Central memory CD8-positive, alpha-beta T cell (primary cell): ENCODE data around the gene KDSR.
A peak's percentile ranks its signal among the peaks of the same experiment; 100 is the strongest.

Experiments used
- ATAC-seq: fragments of 150-1000 bp; cut with Tn5 transposase; replicated peaks from 2 replicates; pipeline ENCODE4 v1.10.0; 2022; ENCODE audit warnings: mild to moderate bottlenecking, moderate FRiP score, moderate number of reproducible peaks; ENCODE audit not compliant: poor library complexity, severe bottlenecking; ENCODE audit errors: extremely low read depth
- DNase-seq, 2 donors: peaks; one replicate each; pipeline ENCODE4 v3.0.0; 2021; ENCODE audit warnings: low spot score in 2 of 2
- H3K27ac Mint-ChIP-seq: one replicate; pipeline ENCODE4 v1.8.0; 2022; ENCODE audit warnings: low read depth, mild to moderate bottlenecking, moderate library complexity, mixed read lengths
- H3K27me3 Mint-ChIP-seq: one replicate; pipeline ENCODE4 v1.8.0; 2022; ENCODE audit warnings: mixed read lengths
- H3K36me3 Mint-ChIP-seq: one replicate; pipeline ENCODE4 v1.8.0; 2022; ENCODE audit warnings: mild to moderate bottlenecking, moderate library complexity, mixed read lengths; ENCODE audit not compliant: insufficient read depth
- H3K4me1 Mint-ChIP-seq: one replicate; pipeline ENCODE4 v1.8.0; 2022; ENCODE audit warnings: mixed read lengths
- H3K4me3 Mint-ChIP-seq: one replicate; pipeline ENCODE4 v1.8.0; 2022; ENCODE audit warnings: mild to moderate bottlenecking, moderate library complexity, mixed read lengths
- H3K9me3 Mint-ChIP-seq: one replicate; pipeline ENCODE4 v1.8.0; 2022; ENCODE audit warnings: mixed read lengths

KDSR gene

DNA sequence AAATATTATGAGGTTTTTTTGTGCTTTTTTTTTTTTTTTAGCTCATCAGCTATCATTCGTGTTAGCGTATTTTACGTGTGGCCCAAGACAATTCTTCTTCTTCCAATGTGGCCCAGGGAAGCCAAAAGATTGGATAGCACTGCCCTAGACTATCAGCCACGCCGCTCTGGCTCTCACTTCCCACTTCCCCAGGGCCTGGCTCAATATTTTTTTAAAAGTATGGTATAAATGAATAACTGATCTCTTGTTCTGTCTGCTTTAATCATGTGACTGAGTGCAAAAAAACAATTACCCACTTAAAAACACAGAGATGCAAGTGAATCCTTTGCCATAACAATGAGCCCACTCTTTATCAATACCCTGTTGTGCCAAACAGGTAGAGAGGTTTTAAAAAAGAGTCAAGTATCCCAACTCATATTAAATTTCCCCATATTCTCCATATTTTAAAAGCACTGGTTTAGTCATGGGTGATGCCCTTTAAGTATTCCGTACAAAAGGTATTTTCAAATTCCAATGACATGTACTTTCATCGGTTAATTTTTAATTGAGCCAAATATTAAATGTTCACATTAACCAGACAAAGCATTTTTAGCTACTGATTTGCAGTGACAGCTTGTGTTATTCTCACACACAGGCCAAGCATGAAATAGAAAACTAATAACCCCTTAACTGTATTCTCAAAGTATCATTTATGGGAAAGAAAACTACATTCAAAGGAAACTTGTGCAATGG is 60.0 kb downstream of the KDSR start:
- H3K9me3 Mint-ChIP-seq, result no peaks in the 10 kb centered on the region
- DNase-seq, result no peak
- peaks cover 71% of the 10 kb centered on the region for H3K4me1 Mint-ChIP-seq
- no peak for ATAC-seq
- H3K4me3 Mint-ChIP-seq, result no peak overlapping the region
- H3K27ac Mint-ChIP-seq, result peak overlapping the region; percentile 56
- no peaks in the 10 kb centered on the region for H3K27me3 Mint-ChIP-seq
- peaks cover 5% of the 10 kb centered on the region for H3K36me3 Mint-ChIP-seq

DNA sequence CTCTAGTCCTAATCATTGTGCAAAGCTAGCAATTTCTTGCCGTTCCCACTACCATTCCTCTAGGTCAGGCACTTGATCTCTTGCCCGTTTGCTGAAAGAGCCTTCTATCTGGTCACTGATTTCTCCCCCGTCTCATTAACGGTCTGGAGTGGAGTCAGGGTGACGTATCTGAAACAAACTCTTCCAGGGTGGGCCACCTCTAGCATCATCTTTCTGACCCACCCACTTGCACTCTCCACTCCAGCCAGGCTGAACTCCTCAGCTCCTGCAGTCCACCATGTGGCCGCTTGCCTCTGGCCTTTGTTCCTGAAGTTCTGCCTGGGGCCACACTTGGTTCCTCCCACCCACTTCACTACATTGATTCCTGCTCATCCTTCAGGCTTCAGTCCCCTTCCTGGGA is 60.8 kb downstream of the KDSR start:
- Mint-ChIP-seq H3K9me3 (no peaks in the 10 kb centered on the region), H3K36me3 (peaks cover 6% of the 10 kb centered on the region), H3K4me3 (no peak overlapping the region), H3K27me3 (no peaks in the 10 kb centered on the region), H3K27ac (peak overlapping the region; percentile 56), H3K4me1 (peaks cover 74% of the 10 kb centered on the region)
- no peak for ATAC-seq
- DNase-seq, result no peak

DNA sequence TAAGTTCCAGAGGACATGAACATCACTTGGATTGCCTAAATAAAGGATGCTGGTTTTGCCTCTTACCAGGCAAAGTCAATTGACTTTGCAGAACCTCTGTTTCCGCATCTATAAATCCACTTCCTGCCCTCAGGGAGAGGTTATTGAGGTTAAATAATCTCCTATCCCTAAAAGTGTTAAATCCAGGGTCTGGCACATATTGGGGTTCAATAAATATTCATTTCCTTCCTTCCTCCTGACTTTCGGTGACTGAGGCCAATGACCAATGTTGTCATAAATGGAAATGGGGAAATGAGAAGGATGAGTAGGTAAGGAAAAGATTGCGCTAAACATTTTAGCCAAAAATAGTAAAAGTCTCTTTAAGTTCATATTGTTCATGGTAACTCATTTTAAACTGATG is 63.5 kb downstream of the KDSR start:
- H3K9me3 Mint-ChIP-seq, result no peaks in the 10 kb centered on the region
- H3K4me3 Mint-ChIP-seq, result no peak overlapping the region
- H3K27ac Mint-ChIP-seq, result peak overlapping the region; percentile 92
- ATAC-seq, result no peak
- peaks cover 77% of the 10 kb centered on the region for H3K4me1 Mint-ChIP-seq
- no peak for DNase-seq
- peaks cover 14% of the 10 kb centered on the region for H3K36me3 Mint-ChIP-seq
- no peaks in the 10 kb centered on the region for H3K27me3 Mint-ChIP-seq

DNA sequence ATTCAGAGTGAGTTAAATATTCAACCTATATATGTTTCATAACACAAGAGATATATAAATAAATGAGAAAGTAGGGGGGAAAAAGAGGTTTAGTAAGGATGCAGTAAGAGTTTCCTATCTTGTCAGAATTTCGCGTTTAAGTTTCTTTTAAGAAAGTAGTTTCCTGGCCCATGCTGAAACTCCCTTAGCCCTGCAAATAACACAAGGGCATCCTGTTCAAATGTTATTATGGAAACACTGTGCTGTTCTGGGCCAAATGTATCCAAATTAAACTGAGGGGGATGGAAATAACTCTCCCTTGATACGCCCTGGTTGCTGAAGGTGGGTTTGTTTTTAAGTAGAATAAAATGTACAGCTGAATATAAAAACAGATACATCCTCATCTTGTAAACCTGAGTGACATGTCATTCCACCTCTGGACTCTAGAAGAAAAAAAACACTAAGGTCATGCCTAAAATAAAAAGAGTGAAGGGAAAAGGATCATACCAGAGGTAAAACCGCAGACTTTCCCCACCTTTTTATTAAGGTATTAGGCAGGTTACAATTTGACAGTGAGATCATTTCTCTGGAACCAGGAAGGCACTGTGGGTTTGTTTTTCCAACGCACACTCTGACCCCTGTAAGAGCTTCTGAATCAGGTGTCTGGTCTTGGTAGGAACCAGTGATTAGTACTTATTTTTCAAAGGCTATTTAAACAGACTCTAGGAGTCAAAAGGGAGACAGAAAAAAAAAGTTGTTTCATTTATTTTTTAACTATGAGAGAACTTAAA is 64.2 kb downstream of the KDSR start:
- Mint-ChIP-seq H3K27ac (peak overlapping the region; percentile 92), H3K4me3 (peak overlapping the region; percentile 76), H3K4me1 (peaks cover 77% of the 10 kb centered on the region), H3K36me3 (peaks cover 14% of the 10 kb centered on the region), H3K9me3 (no peaks in the 10 kb centered on the region), H3K27me3 (no peaks in the 10 kb centered on the region)
- no peak for DNase-seq
- ATAC-seq, result no peak

DNA sequence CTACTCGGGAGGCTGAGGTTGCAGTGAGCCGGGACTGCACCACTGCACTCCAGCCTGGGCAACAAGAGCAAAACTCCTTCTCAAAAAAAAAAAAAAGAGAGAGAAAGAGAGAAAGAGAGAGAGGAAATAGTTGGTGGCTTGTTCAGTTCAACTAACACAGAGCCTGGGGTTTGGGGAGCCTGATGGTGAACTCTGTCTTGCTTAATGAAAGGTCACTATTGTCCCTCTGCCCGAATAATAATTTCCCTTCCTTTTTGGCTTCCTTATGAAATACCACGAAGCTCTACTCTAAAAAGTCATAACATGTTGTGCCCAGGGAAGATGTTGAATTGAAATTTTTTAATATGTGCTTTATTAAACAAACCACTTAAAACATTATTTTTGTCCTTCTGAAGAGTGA is 64.8 kb downstream of the KDSR start:
- no peak for ATAC-seq
- Mint-ChIP-seq H3K27ac (peak overlapping the region; percentile 92), H3K27me3 (no peaks in the 10 kb centered on the region), H3K36me3 (peaks cover 14% of the 10 kb centered on the region), H3K4me1 (peaks cover 72% of the 10 kb centered on the region), H3K9me3 (no peaks in the 10 kb centered on the region), H3K4me3 (peak overlapping the region; percentile 76)
- DNase-seq, result no peak

DNA sequence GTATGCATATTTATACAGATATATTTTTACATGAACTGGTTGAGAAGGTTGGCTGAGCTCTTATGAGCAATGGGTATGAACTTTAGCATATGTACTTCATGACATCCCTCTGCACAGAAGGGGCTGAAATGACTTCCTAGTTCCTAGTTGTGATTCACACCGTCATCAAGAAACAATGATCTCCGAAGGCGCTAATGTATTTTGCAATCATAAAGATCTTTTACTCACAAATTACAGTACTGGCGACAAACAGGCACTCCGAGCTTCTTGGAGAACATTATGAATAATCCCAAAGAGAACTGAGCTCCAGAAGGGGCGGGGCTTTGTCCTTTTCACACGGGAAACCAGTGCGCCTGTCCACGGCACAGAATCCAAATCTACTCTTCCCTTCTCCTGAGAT is 65.6 kb downstream of the KDSR start:
- DNase-seq (no peak), ATAC-seq (peak; percentile 33)
- Mint-ChIP-seq H3K4me1 (peaks cover 65% of the 10 kb centered on the region), H3K27ac (peak overlapping the region; percentile 92), H3K4me3 (peak overlapping the region; percentile 76), H3K36me3 (peaks cover 12% of the 10 kb centered on the region), H3K9me3 (no peaks in the 10 kb centered on the region), H3K27me3 (no peaks in the 10 kb centered on the region)

DNA sequence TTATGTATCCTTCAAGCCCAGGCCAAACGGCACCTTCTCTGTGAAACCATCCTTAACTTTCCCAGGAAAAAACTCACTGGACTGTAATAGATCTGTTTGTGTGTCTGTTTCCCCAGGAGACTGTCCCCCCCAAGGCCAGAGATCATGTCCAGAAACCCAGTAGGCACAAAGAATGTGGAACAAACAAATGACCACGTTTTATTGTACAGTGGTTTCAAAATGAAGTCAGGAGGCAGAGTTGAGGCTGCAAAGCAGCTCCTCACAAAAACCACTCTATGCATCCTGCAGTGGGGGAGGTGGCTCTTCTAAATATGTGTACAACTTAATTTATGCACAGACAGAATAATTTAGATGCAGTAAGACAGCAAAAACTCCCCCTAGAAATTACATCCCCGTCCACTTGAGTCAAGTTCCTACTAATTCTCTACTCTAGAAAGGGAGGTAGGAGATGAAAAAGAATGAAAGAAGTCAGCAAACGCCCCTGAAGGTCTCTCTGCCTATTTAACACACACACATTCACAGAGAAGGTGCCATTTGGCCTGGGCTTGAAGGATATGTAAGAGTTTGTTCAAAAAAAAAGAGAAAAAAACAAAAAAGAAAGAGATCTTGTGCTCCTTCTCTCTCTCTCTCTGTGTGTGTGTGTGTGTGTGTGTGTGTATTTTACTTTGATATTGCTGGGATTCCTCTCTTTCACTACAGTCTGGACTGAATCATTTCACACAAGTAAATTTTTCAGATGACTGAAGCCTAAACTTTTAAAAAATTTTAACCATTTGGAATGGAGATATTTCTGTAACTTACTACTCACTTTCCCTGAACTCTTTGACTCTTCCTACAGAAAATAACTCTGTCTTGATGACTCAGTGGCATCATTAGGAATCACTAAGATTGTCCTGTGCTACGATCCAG is 66.9 kb downstream of the KDSR start:
- Mint-ChIP-seq H3K27me3 (no peaks in the 10 kb centered on the region), H3K36me3 (peaks cover 12% of the 10 kb centered on the region), H3K4me1 (peaks cover 65% of the 10 kb centered on the region), H3K27ac (peak overlapping the region; percentile 92), H3K9me3 (no peaks in the 10 kb centered on the region), H3K4me3 (peak overlapping the region; percentile 76)
- DNase-seq, result no peak
- peak; percentile 71 for ATAC-seq

DNA sequence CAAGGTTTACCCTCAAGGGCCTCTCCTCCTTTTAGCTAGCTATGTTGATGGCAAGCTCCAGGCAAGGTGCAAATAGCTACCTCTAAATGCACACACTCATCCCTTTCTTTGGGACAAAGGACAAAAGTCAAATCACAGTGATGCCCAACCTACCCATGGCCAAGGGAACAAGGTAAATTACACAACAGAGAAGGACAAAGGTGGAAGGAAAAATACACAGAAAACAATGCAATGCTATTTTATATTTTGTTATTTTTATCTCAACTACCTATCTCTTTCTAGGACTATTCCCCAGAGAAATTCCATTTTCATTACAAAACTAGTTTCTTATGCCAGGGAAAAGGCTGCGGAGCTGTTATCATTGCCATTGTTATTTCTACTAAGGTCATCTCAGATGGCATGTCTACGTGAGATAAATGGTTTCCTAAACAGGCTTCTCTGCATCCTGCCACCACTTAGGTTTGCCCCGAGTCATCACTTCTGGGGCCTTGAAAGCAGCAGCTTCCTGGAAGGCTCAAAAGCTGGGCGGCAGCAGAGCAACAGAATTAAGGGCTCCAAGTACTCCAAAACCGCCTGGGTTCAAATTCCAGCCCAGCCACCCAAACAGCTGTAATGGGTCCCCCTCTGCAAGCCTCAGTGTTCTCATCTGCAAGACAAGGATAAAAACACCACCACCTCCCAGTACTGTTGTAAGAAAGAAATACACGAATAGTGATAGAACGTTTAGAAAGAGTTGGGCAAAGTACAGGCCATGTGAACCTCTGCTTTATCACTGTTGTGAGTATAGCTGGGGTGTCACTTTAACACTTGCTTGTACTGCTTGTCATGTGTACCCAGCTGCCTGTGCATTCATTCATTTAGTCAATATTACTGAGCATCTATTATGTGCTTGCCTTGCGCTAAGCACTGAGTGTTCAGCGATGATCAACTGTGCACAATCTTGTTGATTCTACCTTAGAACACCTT is 68.3 kb downstream of the KDSR start:
- ATAC-seq (peak; percentile 47), DNase-seq (no peak)
- H3K4me3 Mint-ChIP-seq, result peak overlapping the region; percentile 76
- H3K9me3 Mint-ChIP-seq, result no peaks in the 10 kb centered on the region
- no peaks in the 10 kb centered on the region for H3K27me3 Mint-ChIP-seq
- H3K4me1 Mint-ChIP-seq, result peaks cover 60% of the 10 kb centered on the region
- H3K36me3 Mint-ChIP-seq, result peaks cover 12% of the 10 kb centered on the region
- H3K27ac Mint-ChIP-seq, result peak overlapping the region; percentile 92

DNA sequence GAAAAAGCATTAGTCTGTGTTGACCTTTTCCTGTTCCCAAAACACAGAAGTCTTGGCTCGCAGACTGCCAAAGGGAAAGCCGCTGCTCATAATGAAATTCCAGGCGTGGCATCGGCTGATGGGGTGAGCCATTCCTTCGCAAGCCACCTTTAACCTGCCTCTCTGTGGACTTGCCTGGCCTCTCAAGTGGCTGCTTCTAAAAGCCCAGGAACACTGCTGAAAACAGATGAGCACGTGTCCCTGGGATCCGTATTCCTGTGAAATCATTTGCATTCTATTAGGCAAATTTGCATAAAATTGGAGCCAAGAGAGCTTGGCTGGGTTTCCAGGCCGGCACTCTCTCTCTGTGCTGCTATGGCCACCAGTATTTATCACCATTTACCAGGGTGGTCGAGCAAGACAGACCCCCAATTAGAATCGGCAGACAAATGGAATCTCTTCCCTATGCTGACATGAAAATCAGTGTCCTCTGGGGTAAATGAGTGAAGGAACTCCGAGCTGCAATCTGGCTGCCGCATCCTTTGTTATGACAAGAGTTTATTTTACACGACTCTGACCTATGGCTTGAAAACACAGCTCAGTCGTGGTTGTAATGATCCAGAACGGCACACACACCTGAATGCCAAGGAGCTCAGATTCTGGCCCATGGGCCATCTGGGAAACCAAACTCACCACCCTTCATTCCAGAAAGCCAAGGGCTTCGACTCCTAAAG is 69.2 kb downstream of the KDSR start:
- H3K4me3 Mint-ChIP-seq, result no peak overlapping the region
- H3K4me1 Mint-ChIP-seq, result peaks cover 53% of the 10 kb centered on the region
- no peak for DNase-seq

DNA sequence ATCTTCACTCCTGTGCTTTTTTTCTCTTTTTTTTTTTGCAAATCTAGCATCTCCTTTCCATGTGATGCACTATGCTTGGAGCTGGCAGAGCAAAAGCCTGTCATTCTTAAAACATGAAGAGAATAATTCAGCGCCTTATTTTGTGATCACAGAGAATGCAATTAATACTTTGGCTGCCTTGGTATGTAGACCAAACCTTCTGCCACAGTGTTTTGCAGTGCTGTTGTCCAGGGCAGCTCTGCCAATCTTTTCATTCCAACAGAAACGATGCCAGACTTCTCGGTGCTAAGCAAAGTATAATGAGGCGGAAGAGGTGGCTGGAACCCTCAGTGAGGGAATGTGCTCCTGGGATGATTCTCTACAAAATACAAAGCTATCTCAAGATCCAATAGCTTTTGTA is 73.1 kb downstream of the KDSR start:
- Mint-ChIP-seq H3K4me1 (peaks cover 14% of the 10 kb centered on the region), H3K27me3 (no peaks in the 10 kb centered on the region), H3K9me3 (no peaks in the 10 kb centered on the region), H3K36me3 (peaks cover 11% of the 10 kb centered on the region), H3K4me3 (peak overlapping the region; percentile 33), H3K27ac (no peak overlapping the region)
- ATAC-seq (no peak), DNase-seq (no peak)

More for the DNA sequence above, 69.2 kb downstream of the KDSR start:
- ATAC-seq, result no peak
- Mint-ChIP-seq H3K36me3 (peaks cover 16% of the 10 kb centered on the region), H3K27me3 (no peaks in the 10 kb centered on the region), H3K27ac (peak overlapping the region; percentile 92), H3K9me3 (no peaks in the 10 kb centered on the region)
